ENCODE results near the gene NNAT.

DNA sequence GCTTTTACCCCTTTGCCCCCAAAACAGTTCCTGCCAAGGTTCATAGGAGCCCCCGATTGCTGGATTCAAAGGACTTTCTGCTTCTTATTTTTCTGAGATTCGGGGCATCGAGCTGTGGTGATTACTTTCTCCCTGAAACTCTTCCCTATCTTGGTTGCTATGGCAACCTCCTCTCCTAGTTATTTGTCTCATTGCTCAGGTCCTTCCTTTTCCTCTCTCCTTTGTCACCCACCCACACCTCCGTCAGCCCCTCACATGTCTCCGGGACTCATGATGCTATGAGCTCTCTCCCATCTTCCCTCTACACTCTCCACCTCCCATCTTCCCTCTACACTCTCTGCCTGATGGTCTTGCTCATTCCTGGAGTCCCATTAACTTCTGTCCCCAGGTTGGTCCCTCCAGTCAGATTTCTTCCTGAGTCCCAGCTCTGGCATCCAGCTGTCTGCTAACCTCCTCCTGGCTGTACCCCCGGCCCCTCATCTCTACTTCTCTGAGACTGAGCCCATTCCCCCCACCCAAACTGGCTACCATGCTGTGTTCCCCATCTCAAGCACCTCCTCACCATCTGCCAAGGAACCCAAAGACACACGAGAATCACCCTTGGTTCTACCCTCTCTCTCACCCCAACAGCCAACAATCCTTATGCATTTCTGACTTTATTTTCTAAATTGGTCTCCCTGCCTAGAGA is 30.2 kb upstream of the NNAT start:
- TF ChIP-seq POLR2A (IDR thresholded peaks at IDR 0.05), result no peak
- TF ChIP-seq, protein P1, sequence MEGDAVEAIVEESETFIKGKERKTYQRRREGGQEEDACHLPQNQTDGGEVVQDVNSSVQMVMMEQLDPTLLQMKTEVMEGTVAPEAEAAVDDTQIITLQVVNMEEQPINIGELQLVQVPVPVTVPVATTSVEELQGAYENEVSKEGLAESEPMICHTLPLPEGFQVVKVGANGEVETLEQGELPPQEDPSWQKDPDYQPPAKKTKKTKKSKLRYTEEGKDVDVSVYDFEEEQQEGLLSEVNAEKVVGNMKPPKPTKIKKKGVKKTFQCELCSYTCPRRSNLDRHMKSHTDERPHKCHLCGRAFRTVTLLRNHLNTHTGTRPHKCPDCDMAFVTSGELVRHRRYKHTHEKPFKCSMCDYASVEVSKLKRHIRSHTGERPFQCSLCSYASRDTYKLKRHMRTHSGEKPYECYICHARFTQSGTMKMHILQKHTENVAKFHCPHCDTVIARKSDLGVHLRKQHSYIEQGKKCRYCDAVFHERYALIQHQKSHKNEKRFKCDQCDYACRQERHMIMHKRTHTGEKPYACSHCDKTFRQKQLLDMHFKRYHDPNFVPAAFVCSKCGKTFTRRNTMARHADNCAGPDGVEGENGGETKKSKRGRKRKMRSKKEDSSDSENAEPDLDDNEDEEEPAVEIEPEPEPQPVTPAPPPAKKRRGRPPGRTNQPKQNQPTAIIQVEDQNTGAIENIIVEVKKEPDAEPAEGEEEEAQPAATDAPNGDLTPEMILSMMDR (IDR thresholded peaks at IDR 0.05), result no peak
